K562 (cell line): ENCODE results near the gene DBNDD1. TPM values are rescaled to one million over a fixed set of nuclear protein-coding genes. Genes with fewer than 3 reads are reported as not detected.
"Not testable (repeated sequence)": the region's sequence is repeated elsewhere in the genome, so short reads cannot be mapped to it uniquely, and the experiment has no call there.

Experiments used
- CEBPB ChIP-seq: fragments of 450-650 bp; IDR thresholded peaks from 2 replicates; pipeline ENCODE4 v1.6.1; 2016; ENCODE audit warnings: missing genetic modification characterization, missing compliant biosample characterization
- FOXM1 ChIP-seq, 2 experiments: fragments of 450-650 bp in 1 of 2; sonication (generic) in 1 of 2; formaldehyde crosslinking in 1 of 2; IDR thresholded peaks; 2 replicates each; pipeline versions ENCODE4 v1.6.1 to v1.9.0; 2017 to 2022; ENCODE audit warnings: low read depth in 2 of 2, mild to moderate bottlenecking in 2 of 2, missing genetic modification reagents in 1 of 2, moderate library complexity in 1 of 2
- MAFF ChIP-seq: IDR thresholded peaks from 2 replicates; pipeline ENCODE4 v1.6.1; 2012; ENCODE audit warnings: low read length, improper control_type of control experiment
- MAFG ChIP-seq: fragments of 450-650 bp; conservative IDR thresholded peaks from 2 replicates; pipeline ENCODE4 v1.6.1; 2016; ENCODE audit warnings: missing genetic modification characterization, missing compliant biosample characterization
- NBN ChIP-seq: fragments of 450-650 bp; IDR thresholded peaks from 2 replicates; pipeline ENCODE4 v1.6.1; 2016; ENCODE audit warnings: low read depth, mild to moderate bottlenecking
- NFE2L1 ChIP-seq: fragments of 450-650 bp; IDR thresholded peaks from 2 replicates; pipeline ENCODE4 v1.6.1; 2016; ENCODE audit warnings: missing genetic modification characterization, low read depth, mild to moderate bottlenecking, missing compliant biosample characterization, moderate library complexity, borderline replicate concordance
- SMARCE1 ChIP-seq: fragments of 450-650 bp; IDR thresholded peaks from 2 replicates; pipeline ENCODE4 v1.7.1; 2016; ENCODE audit warnings: mild to moderate bottlenecking
- TEAD4 ChIP-seq, 2 experiments: sonication (generic) in 1 of 2; formaldehyde crosslinking in 1 of 2; IDR thresholded peaks; 2 replicates each; pipeline versions ENCODE4 v1.6.1 to v1.8.0; 2012 to 2022; ENCODE audit warnings: borderline replicate concordance in 1 of 2, inconsistent platforms in 1 of 2, low read length in 1 of 2, mild to moderate bottlenecking in 1 of 2, missing genetic modification reagents in 1 of 2
- ZBTB7A ChIP-seq: IDR thresholded peaks from 2 replicates; pipeline ENCODE4 v1.6.1; 2011; ENCODE audit warnings: low read depth, mild to moderate bottlenecking, low read length, moderate library complexity, borderline replicate concordance; ENCODE audit not compliant: control insufficient read depth
- polyA plus RNA-seq, 8 experiments: library from polyadenylated mRNA; depleted of rRNA in 4 of 8; stranded (reverse) in 5 of 8; unstranded in 3 of 8; fragments of >200 nt; fragmentation: Nextera tagmentation in 2 of 8; fragmentation: Illumina TruSeq in 1 of 8; extraction: Ambion mirVana in 2 of 8; extraction: Trizol in 1 of 8; gene quantifications; 2 replicates each; pipeline versions ENCODE4 v1.2.1 to v1.2.3, GENCODE V29; 2011 to 2014; ENCODE audit warnings: inconsistent platforms in 1 of 8, missing spikeins in 1 of 8
- total RNA-seq, 7 experiments: library from RNA; depleted of rRNA in 6 of 7; stranded (reverse); fragments of >200 nt in 6 of 7; fragmentation: Illumina TruSeq in 2 of 7; extraction: Trizol in 2 of 7; gene quantifications; 2 replicates each; pipeline versions ENCODE4 v1.2.1 to v1.2.3, GENCODE V29; 2011 to 2021; ENCODE audit warnings: low replicate concordance in 1 of 7
- TF ChIP-seq, protein P1 (sequence below): fragments of 450-650 bp; IDR thresholded peaks from 2 replicates; pipeline ENCODE4 v1.6.1; 2016
- TF ChIP-seq, protein P2 (sequence below): sonication (generic); formaldehyde crosslinking; IDR thresholded peaks from 2 replicates; pipeline ENCODE4 v1.8.0; 2022; ENCODE audit warnings: mild to moderate bottlenecking, low read depth, missing genetic modification reagents
- TF ChIP-seq, protein P3 (sequence below): fragments of 450-650 bp; IDR thresholded peaks from 2 replicates; pipeline ENCODE4 v1.6.1; 2016; ENCODE audit warnings: low read depth

The DBNDD1 gene
- total and polyA plus RNA-seq, 9 of the 15 experiments (the other 6 are each of a cell fraction or from before 2014, with no cell fraction given) = 0.55 to 13.0 (median 5.8) TPM

DNA sequence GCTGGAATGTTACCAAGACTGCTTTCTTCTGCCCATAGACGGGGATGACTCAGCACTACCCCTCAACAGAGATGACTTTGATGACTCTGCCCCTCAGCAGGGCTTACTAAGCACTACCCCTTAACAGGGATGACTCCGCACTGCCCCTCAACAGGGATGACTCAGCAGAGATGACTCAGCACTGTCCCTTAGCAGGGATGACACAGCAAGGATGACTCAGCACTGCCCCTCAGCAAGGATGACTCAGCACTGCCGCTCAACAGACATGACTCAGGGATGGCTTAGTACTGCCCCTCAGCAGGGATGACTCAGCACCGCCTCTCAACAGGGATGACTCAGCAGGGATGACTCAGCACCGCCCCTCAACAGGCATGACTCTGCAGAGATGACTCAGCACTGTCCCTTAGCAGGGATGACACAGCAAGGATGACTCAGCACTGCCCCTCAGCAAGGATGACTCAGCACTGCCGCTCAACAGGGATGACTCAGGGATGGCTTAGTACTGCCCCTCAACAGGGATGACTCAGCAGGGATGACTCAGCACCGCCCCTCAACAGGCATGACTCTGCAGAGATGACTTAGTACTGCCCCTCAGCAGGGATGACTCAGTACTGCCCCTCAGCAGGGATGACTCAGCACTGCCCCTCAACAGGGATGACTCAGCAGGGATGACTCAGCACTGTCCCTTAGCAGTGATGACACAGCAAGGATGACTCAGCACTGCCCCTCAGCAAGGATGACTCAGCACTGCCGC is 24.4 kb downstream of the DBNDD1 start (continued):
- TF ChIP-seq NFE2L1 (tag) = peak; percentile 95
- TF ChIP-seq ZBTB7A = peak; percentile 40; the same call in 1 of the 2 replicates
- 0 out of 2 replicates have a peak, but pooled peaks have one; percentile 16 for TF ChIP-seq CEBPB (tag)
- TF ChIP-seq, protein P1, sequence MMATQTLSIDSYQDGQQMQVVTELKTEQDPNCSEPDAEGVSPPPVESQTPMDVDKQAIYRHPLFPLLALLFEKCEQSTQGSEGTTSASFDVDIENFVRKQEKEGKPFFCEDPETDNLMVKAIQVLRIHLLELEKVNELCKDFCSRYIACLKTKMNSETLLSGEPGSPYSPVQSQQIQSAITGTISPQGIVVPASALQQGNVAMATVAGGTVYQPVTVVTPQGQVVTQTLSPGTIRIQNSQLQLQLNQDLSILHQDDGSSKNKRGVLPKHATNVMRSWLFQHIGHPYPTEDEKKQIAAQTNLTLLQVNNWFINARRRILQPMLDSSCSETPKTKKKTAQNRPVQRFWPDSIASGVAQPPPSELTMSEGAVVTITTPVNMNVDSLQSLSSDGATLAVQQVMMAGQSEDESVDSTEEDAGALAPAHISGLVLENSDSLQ = peak; percentile 24; the same call in 1 of the 2 replicates
- TF ChIP-seq FOXM1 (IDR thresholded peaks at IDR 0.05; ENCODE audit: low read depth); TEAD4 (CRISPR knock-in tag; IDR thresholded peaks at IDR 0.05; ENCODE audit: borderline replicate concordance): not testable (repeated sequence)
- TF ChIP-seq FOXM1 (CRISPR knock-in tag; IDR thresholded peaks at IDR 0.05; ENCODE audit: low read depth) = 0 out of 2 replicates have a peak, but pooled peaks have one; percentile 24
- peak; percentile 99 for TF ChIP-seq MAFG
- TF ChIP-seq, protein P2, sequence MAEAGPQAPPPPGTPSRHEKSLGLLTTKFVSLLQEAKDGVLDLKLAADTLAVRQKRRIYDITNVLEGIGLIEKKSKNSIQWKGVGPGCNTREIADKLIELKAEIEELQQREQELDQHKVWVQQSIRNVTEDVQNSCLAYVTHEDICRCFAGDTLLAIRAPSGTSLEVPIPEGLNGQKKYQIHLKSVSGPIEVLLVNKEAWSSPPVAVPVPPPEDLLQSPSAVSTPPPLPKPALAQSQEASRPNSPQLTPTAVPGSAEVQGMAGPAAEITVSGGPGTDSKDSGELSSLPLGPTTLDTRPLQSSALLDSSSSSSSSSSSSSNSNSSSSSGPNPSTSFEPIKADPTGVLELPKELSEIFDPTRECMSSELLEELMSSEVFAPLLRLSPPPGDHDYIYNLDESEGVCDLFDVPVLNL (CRISPR knock-in tag) = peak; percentile 20; the same call in 1 of the 2 replicates
- 0 out of 2 replicates have a peak, but pooled peaks have one; percentile 26 for TF ChIP-seq NBN
- TF ChIP-seq SMARCE1 = peak; percentile 72; the same call in 1 of the 2 replicates
- TF ChIP-seq TEAD4 (IDR thresholded peaks at IDR 0.05; ENCODE audit: low read length) = peak; percentile 12; the same call in 1 of the 2 replicates
- TF ChIP-seq MAFF = peak; percentile 93
- TF ChIP-seq, protein P3, sequence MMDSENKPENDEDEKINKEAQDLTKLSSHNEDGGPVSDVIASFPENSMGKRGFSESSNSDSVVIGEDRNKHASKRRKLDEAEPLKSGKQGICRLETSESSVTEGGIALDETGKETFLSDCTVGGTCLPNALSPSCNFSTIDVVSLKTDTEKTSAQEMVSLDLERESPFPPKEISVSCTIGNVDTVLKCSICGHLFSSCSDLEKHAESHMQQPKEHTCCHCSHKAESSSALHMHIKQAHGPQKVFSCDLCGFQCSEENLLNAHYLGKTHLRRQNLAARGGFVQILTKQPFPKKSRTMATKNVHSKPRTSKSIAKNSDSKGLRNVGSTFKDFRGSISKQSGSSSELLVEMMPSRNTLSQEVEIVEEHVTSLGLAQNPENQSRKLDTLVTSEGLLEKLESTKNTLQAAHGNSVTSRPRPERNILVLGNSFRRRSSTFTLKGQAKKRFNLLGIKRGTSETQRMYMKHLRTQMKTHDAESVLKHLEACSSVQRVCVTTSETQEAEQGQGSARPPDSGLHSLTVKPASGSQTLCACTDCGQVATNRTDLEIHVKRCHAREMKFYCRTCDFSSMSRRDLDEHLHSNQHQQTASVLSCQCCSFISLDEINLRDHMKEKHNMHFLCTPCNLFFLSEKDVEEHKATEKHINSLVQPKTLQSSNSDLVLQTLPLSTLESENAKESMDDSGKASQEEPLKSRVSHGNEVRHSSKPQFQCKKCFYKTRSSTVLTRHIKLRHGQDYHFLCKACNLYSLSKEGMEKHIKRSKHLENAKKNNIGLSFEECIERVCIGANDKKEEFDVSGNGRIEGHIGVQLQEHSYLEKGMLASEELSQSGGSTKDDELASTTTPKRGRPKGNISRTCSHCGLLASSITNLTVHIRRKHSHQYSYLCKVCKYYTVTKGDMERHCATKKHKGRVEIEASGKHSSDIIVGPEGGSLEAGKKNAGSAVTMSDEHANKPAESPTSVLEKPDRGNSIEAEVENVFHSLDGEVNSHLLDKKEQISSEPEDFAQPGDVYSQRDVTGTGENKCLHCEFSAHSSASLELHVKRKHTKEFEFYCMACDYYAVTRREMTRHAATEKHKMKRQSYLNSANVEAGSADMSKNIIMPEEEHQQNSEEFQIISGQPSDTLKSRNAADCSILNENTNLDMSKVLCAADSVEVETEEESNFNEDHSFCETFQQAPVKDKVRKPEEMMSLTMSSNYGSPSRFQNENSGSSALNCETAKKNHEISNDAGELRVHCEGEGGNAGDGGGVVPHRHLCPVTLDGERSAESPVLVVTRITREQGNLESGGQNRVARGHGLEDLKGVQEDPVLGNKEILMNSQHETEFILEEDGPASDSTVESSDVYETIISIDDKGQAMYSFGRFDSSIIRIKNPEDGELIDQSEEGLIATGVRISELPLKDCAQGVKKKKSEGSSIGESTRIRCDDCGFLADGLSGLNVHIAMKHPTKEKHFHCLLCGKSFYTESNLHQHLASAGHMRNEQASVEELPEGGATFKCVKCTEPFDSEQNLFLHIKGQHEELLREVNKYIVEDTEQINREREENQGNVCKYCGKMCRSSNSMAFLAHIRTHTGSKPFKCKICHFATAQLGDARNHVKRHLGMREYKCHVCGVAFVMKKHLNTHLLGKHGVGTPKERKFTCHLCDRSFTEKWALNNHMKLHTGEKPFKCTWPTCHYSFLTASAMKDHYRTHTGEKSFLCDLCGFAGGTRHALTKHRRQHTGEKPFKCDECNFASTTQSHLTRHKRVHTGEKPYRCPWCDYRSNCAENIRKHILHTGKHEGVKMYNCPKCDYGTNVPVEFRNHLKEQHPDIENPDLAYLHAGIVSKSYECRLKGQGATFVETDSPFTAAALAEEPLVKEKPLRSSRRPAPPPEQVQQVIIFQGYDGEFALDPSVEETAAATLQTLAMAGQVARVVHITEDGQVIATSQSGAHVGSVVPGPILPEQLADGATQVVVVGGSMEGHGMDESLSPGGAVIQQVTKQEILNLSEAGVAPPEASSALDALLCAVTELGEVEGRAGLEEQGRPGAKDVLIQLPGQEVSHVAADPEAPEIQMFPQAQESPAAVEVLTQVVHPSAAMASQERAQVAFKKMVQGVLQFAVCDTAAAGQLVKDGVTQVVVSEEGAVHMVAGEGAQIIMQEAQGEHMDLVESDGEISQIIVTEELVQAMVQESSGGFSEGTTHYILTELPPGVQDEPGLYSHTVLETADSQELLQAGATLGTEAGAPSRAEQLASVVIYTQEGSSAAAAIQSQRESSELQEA = 0 out of 2 replicates have a peak, but pooled peaks have one; percentile 10
